NB4 (cell line): ENCODE data around the gene ARMH4.

Experiments used
- TF ChIP-seq, protein P1 (sequence below): IDR thresholded peaks from one replicate; pipeline ENCODE4 v1.5.1; 2012; ENCODE audit warnings: low read depth, low read length
- TF ChIP-seq, protein P2 (sequence below): IDR thresholded peaks from 2 replicates; pipeline ENCODE4 v1.6.1; 2011; ENCODE audit warnings: low read depth, low read length

DNA sequence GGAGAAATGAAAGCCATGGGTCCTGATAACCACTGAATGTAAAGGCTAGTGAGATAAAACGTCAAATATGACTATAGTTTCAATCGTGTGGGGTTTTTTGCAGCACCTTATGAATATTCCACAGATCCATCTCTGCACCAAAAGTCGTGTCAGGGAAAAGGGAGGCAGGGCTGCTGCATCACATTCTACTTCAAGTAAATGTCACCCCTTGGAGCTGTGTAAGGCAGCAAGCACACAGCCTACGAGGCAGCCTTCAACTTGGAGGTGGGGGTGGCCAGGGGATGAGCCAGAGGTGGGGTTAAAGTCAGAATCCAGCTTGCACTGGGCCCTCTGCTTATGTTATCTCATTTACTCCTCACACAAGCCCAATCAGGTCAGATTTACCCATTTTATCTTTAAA is 90.4 kb downstream of the ARMH4 start:
- TF ChIP-seq, protein P1, sequence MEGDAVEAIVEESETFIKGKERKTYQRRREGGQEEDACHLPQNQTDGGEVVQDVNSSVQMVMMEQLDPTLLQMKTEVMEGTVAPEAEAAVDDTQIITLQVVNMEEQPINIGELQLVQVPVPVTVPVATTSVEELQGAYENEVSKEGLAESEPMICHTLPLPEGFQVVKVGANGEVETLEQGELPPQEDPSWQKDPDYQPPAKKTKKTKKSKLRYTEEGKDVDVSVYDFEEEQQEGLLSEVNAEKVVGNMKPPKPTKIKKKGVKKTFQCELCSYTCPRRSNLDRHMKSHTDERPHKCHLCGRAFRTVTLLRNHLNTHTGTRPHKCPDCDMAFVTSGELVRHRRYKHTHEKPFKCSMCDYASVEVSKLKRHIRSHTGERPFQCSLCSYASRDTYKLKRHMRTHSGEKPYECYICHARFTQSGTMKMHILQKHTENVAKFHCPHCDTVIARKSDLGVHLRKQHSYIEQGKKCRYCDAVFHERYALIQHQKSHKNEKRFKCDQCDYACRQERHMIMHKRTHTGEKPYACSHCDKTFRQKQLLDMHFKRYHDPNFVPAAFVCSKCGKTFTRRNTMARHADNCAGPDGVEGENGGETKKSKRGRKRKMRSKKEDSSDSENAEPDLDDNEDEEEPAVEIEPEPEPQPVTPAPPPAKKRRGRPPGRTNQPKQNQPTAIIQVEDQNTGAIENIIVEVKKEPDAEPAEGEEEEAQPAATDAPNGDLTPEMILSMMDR, result no peak
- TF ChIP-seq, protein P2, sequence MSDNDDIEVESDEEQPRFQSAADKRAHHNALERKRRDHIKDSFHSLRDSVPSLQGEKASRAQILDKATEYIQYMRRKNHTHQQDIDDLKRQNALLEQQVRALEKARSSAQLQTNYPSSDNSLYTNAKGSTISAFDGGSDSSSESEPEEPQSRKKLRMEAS, result no peak
